Ishikawa (cell line): ENCODE data around the gene KLHL6.

Experiments
- CEBPB ChIP-seq: IDR thresholded peaks from 2 replicates; pipeline ENCODE4 v1.6.1; 2012
- CREB1 ChIP-seq: IDR thresholded peaks from 2 replicates; pipeline ENCODE4 v1.6.1; 2012; ENCODE audit warnings: low read depth
- EGR1 ChIP-seq: IDR thresholded peaks from 2 replicates; pipeline ENCODE4 v1.6.1; 2012
- EP300 ChIP-seq: IDR thresholded peaks from 2 replicates; pipeline ENCODE4 v1.6.1; 2012; ENCODE audit warnings: borderline replicate concordance
- FOXM1 ChIP-seq: IDR thresholded peaks from 2 replicates; pipeline ENCODE4 v1.6.1; 2012; ENCODE audit warnings: low read depth, borderline replicate concordance
- MAX ChIP-seq: IDR thresholded peaks from 2 replicates; pipeline ENCODE4 v1.6.1; 2012
- NFIC ChIP-seq: IDR thresholded peaks from 2 replicates; pipeline ENCODE4 v1.6.1; 2012
- RAD21 ChIP-seq: IDR thresholded peaks from 2 replicates; pipeline ENCODE4 v1.6.1; 2012; ENCODE audit warnings: low read depth
- REST ChIP-seq: IDR thresholded peaks from 2 replicates; pipeline ENCODE4 v1.6.1; 2012; ENCODE audit warnings: low read depth, mild to moderate bottlenecking
- TAF1 ChIP-seq: IDR thresholded peaks from 2 replicates; pipeline ENCODE4 v1.6.1; 2012; ENCODE audit warnings: low read depth, mild to moderate bottlenecking
- TCF12 ChIP-seq: IDR thresholded peaks from 2 replicates; pipeline ENCODE4 v1.6.1; 2012; ENCODE audit warnings: low read depth
- TEAD4 ChIP-seq: IDR thresholded peaks from 2 replicates; pipeline ENCODE4 v1.6.1; 2012
- USF1 ChIP-seq: IDR thresholded peaks from 2 replicates; pipeline ENCODE4 v1.6.1; 2012
- YY1 ChIP-seq: IDR thresholded peaks from 2 replicates; pipeline ENCODE4 v1.6.1; 2012; ENCODE audit warnings: low read depth
- ZBTB7A ChIP-seq: IDR thresholded peaks from 2 replicates; pipeline ENCODE4 v1.6.1; 2012; ENCODE audit warnings: low read depth

The KLHL6 gene

GRCh38 chr3:183555541-183556081 lies at the start of gene KLHL6:
KLHL6 (minus strand) TSS chr3:183555706; CDS start chr3:183555653, 53 bp downstream.
- TF ChIP-seq CEBPB (no peak), EGR1 (no peak), MAX (no peak), TCF12 (no peak), RAD21 (no peak), YY1 (no peak), TAF1 (no peak), TEAD4 (no peak), REST (no peak)

- TF ChIP-seq CEBPB (no peak), MAX (no peak), REST (no peak), YY1 (no peak), TEAD4 (no peak), USF1 (no peak), CREB1 (no peak), TCF12 (no peak), RAD21 (no peak), NFIC (no peak), TAF1 (no peak), ZBTB7A (no peak), FOXM1 (no peak), EP300 (no peak), EGR1 (no peak)
Measured at GRCh38 chr3:183597959-183598358, 42.5 kb upstream of the KLHL6 start.

- TF ChIP-seq RAD21 (no peak), FOXM1 (no peak), TAF1 (no peak), TCF12 (no peak), CREB1 (no peak), EGR1 (no peak), USF1 (no peak), MAX (no peak), NFIC (no peak), CEBPB (no peak), REST (no peak), EP300 (no peak), TEAD4 (no peak), YY1 (no peak), ZBTB7A (no peak)
Measured at GRCh38 chr3:183594636-183595035, 39.1 kb upstream of the KLHL6 start.

- no peak for TF ChIP-seq REST
- no peak for TF ChIP-seq MAX
- no peak for TF ChIP-seq NFIC
- no peak for TF ChIP-seq TAF1
- TF ChIP-seq EP300: no peak
- TF ChIP-seq ZBTB7A: no peak
- no peak for TF ChIP-seq FOXM1
- no peak for TF ChIP-seq RAD21
- no peak for TF ChIP-seq CEBPB
- no peak for TF ChIP-seq TEAD4
- no peak for TF ChIP-seq YY1
- TF ChIP-seq CREB1: no peak
- TF ChIP-seq USF1: no peak
- no peak for TF ChIP-seq TCF12
- no peak for TF ChIP-seq EGR1
Measured at GRCh38 chr3:183592821-183593220, 37.3 kb upstream of the KLHL6 start.
